ENCODE data around the gene NKAIN4. TPM values are rescaled to one million over a fixed set of nuclear protein-coding genes. Genes with fewer than 3 reads are reported as not detected.

The NKAIN4 gene
- total RNA-seq, 4 donors from 2014 or later = not detected

DNA sequence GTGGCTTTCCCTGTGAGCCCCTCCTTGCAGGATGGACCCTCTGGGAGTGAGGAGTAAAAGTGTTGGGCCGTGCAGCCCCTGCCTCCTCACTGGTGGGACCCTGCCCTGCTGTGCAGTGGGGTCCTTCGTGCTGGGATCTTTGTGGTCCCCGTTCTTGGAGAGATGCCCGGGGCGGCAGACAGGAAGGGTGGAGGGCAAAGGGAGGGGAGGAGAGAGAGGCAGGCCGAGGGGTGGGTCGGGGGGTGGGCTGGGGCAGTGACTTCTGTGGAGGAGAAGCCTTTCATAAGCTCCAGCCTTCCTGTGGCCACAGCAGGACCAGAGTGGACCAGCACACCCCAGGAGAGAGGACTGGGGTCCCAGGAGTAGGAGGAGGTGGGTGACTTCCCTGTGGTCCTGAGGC lies 38.6 kb upstream of the NKAIN4 start, which contains the start of gene COL20A1:
Gene COL20A1 (plus strand): TSS at position 283 of the 400 bp plus-strand sequence. CDS start 1,922 bp downstream, outside the sequence.
- DNase-seq (ENCODE audit: low spot score) (no peak), ATAC-seq (ENCODE audit: low FRiP score) (no peak)
- TF ChIP-seq, protein P1, sequence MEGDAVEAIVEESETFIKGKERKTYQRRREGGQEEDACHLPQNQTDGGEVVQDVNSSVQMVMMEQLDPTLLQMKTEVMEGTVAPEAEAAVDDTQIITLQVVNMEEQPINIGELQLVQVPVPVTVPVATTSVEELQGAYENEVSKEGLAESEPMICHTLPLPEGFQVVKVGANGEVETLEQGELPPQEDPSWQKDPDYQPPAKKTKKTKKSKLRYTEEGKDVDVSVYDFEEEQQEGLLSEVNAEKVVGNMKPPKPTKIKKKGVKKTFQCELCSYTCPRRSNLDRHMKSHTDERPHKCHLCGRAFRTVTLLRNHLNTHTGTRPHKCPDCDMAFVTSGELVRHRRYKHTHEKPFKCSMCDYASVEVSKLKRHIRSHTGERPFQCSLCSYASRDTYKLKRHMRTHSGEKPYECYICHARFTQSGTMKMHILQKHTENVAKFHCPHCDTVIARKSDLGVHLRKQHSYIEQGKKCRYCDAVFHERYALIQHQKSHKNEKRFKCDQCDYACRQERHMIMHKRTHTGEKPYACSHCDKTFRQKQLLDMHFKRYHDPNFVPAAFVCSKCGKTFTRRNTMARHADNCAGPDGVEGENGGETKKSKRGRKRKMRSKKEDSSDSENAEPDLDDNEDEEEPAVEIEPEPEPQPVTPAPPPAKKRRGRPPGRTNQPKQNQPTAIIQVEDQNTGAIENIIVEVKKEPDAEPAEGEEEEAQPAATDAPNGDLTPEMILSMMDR (IDR thresholded peaks at IDR 0.05) = no peak

DNA sequence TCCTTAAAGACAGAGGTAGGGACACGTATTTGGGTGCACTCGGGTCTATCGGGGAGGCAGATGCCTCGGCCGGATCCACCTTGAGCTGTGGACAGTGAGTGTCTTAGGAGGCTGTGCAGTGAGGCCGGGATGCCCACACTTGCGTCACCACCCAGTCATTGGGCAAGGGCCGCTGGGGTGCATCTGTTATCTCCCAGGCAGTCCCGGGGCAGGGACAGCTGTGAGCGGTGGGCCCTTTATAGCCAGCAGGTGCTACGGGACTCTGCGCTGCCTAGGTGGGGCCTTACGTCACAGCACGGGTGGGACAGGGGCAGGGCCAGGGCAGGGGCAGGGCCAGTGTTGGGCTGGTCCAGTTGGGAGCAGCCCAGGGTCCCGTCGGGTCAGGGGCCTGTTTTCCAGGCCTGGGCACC lies 38.0 kb upstream of the NKAIN4 start:
- DNase-seq (ENCODE audit: low spot score) (no peak), ATAC-seq (ENCODE audit: low FRiP score) (no peak)
- TF ChIP-seq, protein P1 (IDR thresholded peaks at IDR 0.05) = no peak

DNA sequence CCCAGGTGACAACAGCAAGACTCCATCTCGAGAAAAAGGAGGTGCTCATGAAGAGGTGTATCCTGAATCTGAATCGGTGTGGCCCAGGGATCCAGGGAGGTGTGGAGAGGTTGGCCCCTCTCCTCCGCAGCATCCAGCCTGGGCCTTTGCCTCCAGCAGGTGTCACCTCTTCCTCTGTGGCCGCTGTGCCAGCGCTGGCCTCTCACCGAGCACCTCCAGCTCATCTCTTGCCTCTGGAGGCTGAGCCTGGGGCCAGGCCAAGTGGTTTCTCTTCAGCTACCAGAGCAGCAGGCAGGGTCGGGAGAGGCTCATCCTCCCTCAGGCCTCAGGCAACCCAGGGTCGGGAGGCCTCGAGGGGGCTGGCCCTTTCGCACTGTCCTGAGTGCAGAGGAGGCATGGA lies 37.5 kb upstream of the NKAIN4 start:
- TF ChIP-seq, protein P1 (IDR thresholded peaks at IDR 0.05) = no peak
- ATAC-seq (ENCODE audit: low FRiP score) (no peak), DNase-seq (ENCODE audit: low spot score) (no peak)

DNA sequence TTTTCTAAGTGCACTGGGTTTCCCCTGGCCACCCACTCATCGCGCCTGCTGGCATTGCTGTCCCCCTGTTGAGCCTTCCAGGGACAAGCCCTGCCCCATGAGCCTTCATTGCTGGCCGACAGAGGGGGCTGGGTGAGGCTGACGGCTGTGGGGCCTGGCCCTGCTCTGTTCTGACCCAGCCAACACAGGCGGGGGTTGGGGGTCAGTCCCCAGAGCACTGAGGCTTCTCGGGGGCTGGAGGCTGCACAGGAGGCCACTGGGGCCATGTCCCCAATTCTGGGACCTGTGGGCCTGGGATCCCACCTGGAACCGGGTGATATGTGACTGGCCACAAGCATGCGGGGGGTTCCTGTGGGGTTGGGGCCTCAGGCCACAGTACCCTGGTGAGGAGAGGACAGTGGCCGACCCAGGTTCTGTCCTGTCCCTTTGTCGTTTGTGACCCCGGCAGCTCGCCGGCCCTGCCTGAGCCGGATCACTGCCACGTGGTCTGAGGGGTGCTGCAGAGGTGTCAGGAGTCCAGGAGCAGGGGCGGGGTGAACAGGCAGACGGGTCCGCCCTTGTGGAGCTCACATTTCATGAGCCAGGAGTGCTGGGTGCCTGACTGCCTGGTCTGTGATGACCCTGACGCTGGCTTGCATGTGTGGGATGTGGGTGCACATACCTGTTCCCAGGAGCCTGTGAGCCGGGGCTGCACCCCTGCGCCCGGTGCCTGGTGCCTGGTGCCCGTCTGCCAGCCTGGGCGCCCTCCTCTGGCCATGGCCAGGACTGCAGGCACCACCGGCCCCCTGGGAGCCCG lies 36.6 kb upstream of the NKAIN4 start:
- TF ChIP-seq, protein P1 (IDR thresholded peaks at IDR 0.05) = no peak
- DNase-seq (ENCODE audit: low spot score) (peak; percentile 36), ATAC-seq (ENCODE audit: low FRiP score) (peak; percentile 49)

DNA sequence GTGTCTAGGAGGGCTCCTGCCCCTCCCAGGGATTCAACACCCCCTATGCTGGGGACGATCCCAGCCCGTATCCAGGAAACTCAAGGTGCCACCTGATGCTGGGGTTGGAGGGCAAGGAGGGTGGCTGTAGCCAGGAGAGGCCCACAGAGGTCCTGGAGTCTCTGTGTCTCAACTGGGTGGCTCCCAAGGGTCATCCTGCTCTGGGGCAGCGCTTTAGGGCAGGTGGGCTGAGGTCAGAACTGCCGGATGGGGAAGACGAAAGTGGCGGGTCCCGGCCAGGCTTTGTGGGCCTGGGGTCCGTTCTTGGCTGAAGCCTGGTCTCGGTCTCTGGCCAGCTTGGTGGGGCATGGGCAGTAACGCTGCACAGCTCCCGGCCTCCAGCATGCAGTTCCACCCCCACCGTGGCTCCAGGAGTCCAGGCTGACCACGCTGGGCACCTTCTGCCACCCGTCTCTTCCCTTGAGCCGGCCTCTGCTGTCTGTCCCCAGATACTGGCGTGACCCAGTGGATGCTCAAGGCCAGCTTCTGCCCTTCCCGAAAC lies 35.9 kb upstream of the NKAIN4 start:
- TF ChIP-seq, protein P1 (IDR thresholded peaks at IDR 0.05) = no peak
- no peak for DNase-seq (ENCODE audit: low spot score)

DNA sequence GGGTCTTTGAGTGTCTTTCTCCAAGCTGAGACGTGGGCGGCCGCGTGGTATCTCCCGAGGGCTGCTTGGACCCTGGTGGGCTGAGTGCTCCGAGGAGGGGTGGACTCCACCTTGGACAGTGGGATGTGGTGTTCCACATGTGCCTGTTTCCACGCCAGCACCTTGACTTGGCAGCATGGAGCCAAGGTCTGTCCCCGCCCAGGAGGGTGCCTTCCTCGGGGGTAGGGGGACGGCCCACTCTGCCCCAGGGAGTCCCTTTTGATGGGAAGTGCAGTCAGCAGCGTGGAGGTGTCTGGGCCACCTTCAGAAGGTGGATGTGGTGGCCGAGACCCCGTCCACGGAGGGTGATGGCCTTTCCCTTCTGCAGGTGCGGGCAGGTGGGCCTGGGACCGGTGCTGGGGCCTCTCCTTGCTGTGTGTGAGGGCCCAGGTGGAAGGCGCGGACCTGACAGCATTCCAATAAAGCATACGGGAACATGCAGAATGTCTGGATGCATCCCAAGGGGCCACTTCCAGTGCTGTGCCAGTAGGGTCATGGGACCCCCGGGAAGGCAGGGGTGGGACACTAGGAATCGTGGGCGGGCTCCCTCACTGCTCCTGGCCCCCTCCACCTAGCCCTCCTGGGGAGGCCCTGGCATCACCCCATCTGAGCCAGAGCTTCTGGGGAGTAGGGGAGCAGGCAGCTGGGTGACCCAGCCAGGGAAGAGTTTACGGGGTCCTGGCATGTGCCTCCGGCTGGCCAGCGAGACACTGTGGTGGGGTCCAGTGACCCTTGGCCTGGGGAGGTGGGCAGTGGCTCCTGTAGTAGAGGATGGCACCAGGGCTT lies 35.3 kb upstream of the NKAIN4 start:
- no peak for DNase-seq (ENCODE audit: low spot score)
- ATAC-seq (ENCODE audit: low FRiP score) = no peak
- TF ChIP-seq, protein P1 (IDR thresholded peaks at IDR 0.05) = no peak

More for the DNA sequence above, 35.9 kb upstream of the NKAIN4 start:
- ATAC-seq (ENCODE audit: low FRiP score) = no peak

Data from omental fat pad (tissue), 4 donors.